HL-60 (cell line): ENCODE data around the gene DUSP2.
"Not testable (repeated sequence)": the region's sequence is repeated elsewhere in the genome, so short reads cannot be mapped to it uniquely, and the experiment has no call there.

Source experiments
- DNase-seq, 2 experiments: peaks; one replicate each; pipeline ENCODE4 v3.0.0-alpha.2; 2010 to 2020; ENCODE audit warnings: low read depth in 1 of 2, low spot score in 1 of 2
- H3K27ac ChIP-seq: fragments of 250-450 bp; sonication (Bioruptor Pico); replicated peaks from 2 replicates; pipeline ENCODE4 v1.5.1; 2020; ENCODE audit warnings: mild to moderate bottlenecking, moderate library complexity
- H3K27me3 ChIP-seq: fragments of 250-450 bp; sonication (Bioruptor Pico); 2 replicates; pipeline ENCODE4 v1.5.1; 2021; ENCODE audit warnings: mild to moderate bottlenecking, moderate library complexity; ENCODE audit not compliant: insufficient read depth, poor library complexity, severe bottlenecking
- H3K4me3 ChIP-seq: replicated peaks from 2 replicates; pipeline ENCODE4 v1.5.1; 2011; ENCODE audit warnings: mild to moderate bottlenecking, control low read depth, low read length; ENCODE audit not compliant: insufficient read depth
- GABPA ChIP-seq: IDR thresholded peaks from 2 replicates; pipeline ENCODE4 v1.6.1; 2012; ENCODE audit warnings: low read depth
- POLR2AphosphoS5 ChIP-seq: IDR thresholded peaks from 2 replicates; pipeline ENCODE4 v1.6.1; 2012; ENCODE audit warnings: low read depth
- REST ChIP-seq: IDR thresholded peaks from 2 replicates; pipeline ENCODE4 v1.6.1; 2012; ENCODE audit warnings: low read depth; ENCODE audit not compliant: insufficient replicate concordance
- SPI1 ChIP-seq: IDR thresholded peaks from 2 replicates; pipeline ENCODE4 v1.6.1; 2012; ENCODE audit warnings: low read depth, mild to moderate bottlenecking, borderline replicate concordance
- TF ChIP-seq, protein P1 (sequence below): IDR thresholded peaks from one replicate; pipeline ENCODE4 v1.5.1; 2011; ENCODE audit warnings: low read length, control low read depth, inconsistent platforms; ENCODE audit not compliant: insufficient read depth

DUSP2 gene

GRCh38 chr2:96143848-96144480 lies 1.3 kb downstream of the DUSP2 start:
- H3K4me3 ChIP-seq = peak overlapping the region; percentile 58
- peak overlapping the region; percentile 91 for H3K27ac ChIP-seq
- TF ChIP-seq, protein P1, sequence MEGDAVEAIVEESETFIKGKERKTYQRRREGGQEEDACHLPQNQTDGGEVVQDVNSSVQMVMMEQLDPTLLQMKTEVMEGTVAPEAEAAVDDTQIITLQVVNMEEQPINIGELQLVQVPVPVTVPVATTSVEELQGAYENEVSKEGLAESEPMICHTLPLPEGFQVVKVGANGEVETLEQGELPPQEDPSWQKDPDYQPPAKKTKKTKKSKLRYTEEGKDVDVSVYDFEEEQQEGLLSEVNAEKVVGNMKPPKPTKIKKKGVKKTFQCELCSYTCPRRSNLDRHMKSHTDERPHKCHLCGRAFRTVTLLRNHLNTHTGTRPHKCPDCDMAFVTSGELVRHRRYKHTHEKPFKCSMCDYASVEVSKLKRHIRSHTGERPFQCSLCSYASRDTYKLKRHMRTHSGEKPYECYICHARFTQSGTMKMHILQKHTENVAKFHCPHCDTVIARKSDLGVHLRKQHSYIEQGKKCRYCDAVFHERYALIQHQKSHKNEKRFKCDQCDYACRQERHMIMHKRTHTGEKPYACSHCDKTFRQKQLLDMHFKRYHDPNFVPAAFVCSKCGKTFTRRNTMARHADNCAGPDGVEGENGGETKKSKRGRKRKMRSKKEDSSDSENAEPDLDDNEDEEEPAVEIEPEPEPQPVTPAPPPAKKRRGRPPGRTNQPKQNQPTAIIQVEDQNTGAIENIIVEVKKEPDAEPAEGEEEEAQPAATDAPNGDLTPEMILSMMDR = peak; percentile 12
- TF ChIP-seq GABPA = no peak
- no peak for TF ChIP-seq POLR2AphosphoS5
- peak in 1 of 2 experiments; percentile 49 for DNase-seq
- no peaks in the 10 kb centered on the region for H3K27me3 ChIP-seq

GRCh38 chr2:96143231-96143847 lies 1.9 kb downstream of the DUSP2 start:
- no peak for DNase-seq
- Histone ChIP-seq H3K27me3 (no peaks in the 10 kb centered on the region), H3K27ac (no peak overlapping the region; the same call in 1 of the 2 replicates), H3K4me3 (peak overlapping the region; percentile 58)
- no peak for TF ChIP-seq REST

DNA sequence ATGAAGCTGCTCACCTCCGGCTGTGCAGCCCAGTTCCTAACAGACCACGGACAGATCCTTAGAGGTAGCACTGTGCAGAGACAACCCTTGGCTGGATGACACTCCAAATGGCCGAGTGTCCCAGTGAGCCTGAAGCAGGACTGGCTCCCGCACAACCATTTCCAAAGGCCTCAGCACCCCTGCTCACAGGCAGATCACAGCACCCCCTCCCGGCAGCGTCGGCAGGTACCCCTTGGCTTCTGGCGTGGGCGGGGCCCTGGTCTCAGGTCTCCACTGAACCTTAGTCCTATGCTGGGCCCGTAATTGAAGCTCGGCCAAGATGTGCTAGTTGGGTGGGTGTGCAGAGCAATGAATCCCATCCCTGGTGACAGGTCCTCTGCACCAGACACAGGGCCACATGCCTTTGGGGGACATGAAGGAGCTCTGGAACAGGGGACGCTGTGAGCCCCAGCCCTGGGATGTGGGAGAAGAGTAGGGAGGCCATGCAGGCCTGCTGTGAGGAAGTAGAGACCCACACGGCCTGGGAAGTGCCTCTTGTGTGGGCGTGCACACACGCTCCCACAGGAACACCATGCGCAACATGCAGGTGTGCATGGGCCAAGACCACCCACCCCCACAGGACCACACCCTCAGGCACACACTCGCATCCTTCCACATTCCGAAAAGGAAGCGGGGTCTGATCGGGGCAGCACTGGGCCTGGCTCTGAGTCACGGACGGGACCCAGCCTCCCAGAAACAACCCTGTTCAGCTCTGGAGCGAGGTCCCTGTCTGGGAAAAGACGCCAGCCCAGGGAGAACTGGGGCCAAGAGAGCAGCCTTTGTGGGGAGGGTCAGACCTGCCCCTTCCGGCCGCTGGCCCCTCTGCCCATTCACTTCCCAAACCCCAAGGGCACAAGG lies 2.8 kb downstream of the DUSP2 start:
- H3K4me3 ChIP-seq = no peak overlapping the region
- DNase-seq = no peak
- no peaks in the 10 kb centered on the region for H3K27me3 ChIP-seq
- no peak overlapping the region for H3K27ac ChIP-seq
- no peak for TF ChIP-seq SPI1
- TF ChIP-seq GABPA = no peak
- TF ChIP-seq, protein P1 = no peak
- peak; percentile 69 for TF ChIP-seq POLR2AphosphoS5

DNA sequence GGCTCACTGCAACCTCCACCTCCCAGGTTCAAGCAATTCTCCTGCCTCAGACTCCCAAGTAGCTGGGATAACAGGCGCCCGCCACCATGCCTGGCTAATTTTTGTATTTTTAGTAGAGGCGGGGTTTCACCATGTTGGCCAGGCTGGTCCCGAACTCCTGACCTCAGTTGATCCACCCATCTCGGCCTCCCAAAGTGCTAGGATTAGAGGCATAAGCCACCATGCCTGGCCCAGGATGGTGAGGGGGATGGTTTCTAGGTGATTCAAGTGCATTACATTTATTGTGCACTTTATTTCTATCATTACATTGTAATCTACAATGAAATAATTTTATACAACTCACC lies 3.6 kb downstream of the DUSP2 start:
- H3K4me3 ChIP-seq, H3K27ac ChIP-seq, H3K27me3 ChIP-seq, DNase-seq: not testable (repeated sequence)

GRCh38 chr2:96140941-96141623 lies 4.2 kb downstream of the DUSP2 start:
- no peak for TF ChIP-seq POLR2AphosphoS5
- TF ChIP-seq REST = no peak
- TF ChIP-seq GABPA = no peak
- no peak for TF ChIP-seq SPI1
- TF ChIP-seq, protein P1 = no peak
- H3K27me3 ChIP-seq = no peaks in the 10 kb centered on the region
- no peak overlapping the region for H3K27ac ChIP-seq
- no peak for DNase-seq
- no peak overlapping the region for H3K4me3 ChIP-seq
